Mesothelial cell of epicardium (in vitro differentiated cells): ENCODE measurements around the gene SMPDL3A. TPM values are rescaled to one million over a fixed set of nuclear protein-coding genes. Genes with fewer than 3 reads are reported as not detected.
A peak's percentile ranks its signal among the peaks of the same experiment; 100 is the strongest.

Source experiments
- DNase-seq, 2 experiments: peaks; one replicate each; pipeline ENCODE4 v3.0.0; 2021; ENCODE audit warnings: low spot score in 2 of 2; ENCODE audit not compliant: unreplicated experiment in 2 of 2
- H3K27ac Mint-ChIP-seq: 2 replicates; pipeline ENCODE4 v1.8.0; 2021; ENCODE audit warnings: mixed read lengths
- H3K27me3 Mint-ChIP-seq: 2 replicates; pipeline ENCODE4 v1.8.0; 2021; ENCODE audit warnings: low read depth, mixed read lengths
- H3K36me3 Mint-ChIP-seq: 2 replicates; pipeline ENCODE4 v1.8.0; 2021; ENCODE audit warnings: mixed read lengths
- H3K4me1 Mint-ChIP-seq: 2 replicates; pipeline ENCODE4 v1.8.0; 2021; ENCODE audit warnings: mixed read lengths
- H3K4me3 Mint-ChIP-seq: 2 replicates; pipeline ENCODE4 v1.8.0; 2021; ENCODE audit warnings: mild to moderate bottlenecking, moderate library complexity, mixed read lengths
- H3K9me3 Mint-ChIP-seq: 2 replicates; pipeline ENCODE4 v1.8.0; 2021; ENCODE audit warnings: mixed read lengths
- CTCF ChIP-seq: fragments of 200-600 bp; sonication (generic); IDR thresholded peaks from one replicate; pipeline ENCODE4 v1.5.0; 2021; ENCODE audit warnings: antibody characterized with exemption; ENCODE audit not compliant: unreplicated experiment
- total RNA-seq: library from RNA; stranded (reverse); gene quantifications from 3 replicates; pipeline ENCODE4 v1.2.1, GENCODE V29; 2021

The SMPDL3A gene
- total RNA-seq, 1 donor from 2014 or later, result 58.9 TPM

GRCh38 chr6:122792766-122793165 is 3.7 kb downstream of the SMPDL3A start:
- peak overlapping the region; percentile 98 for H3K27ac Mint-ChIP-seq
- peak overlapping the region; percentile 50 for H3K4me3 Mint-ChIP-seq
- H3K36me3 Mint-ChIP-seq, result peaks cover 12% of the 10 kb centered on the region
- DNase-seq, result no peak
- H3K27me3 Mint-ChIP-seq, result no peaks in the 10 kb centered on the region
- peaks cover 63% of the 10 kb centered on the region for H3K4me1 Mint-ChIP-seq
- TF ChIP-seq CTCF, result no peak
- H3K9me3 Mint-ChIP-seq, result peaks cover 4% of the 10 kb centered on the region

- Mint-ChIP-seq H3K4me3 (no peak overlapping the region), H3K4me1 (peaks cover 66% of the 10 kb centered on the region), H3K27ac (peak overlapping the region; percentile 70), H3K9me3 (peaks cover 4% of the 10 kb centered on the region), H3K36me3 (peaks cover 27% of the 10 kb centered on the region), H3K27me3 (no peaks in the 10 kb centered on the region)
- no peak for DNase-seq
- TF ChIP-seq CTCF, result no peak
Measured at GRCh38 chr6:122797537-122797936, 8.5 kb downstream of the SMPDL3A start.

- no peak for TF ChIP-seq CTCF
- H3K36me3 Mint-ChIP-seq, result peaks cover 27% of the 10 kb centered on the region
- no peaks in the 10 kb centered on the region for H3K27me3 Mint-ChIP-seq
- peaks cover 4% of the 10 kb centered on the region for H3K9me3 Mint-ChIP-seq
- H3K4me3 Mint-ChIP-seq, result no peak overlapping the region
- H3K27ac Mint-ChIP-seq, result peak overlapping the region; percentile 70
- H3K4me1 Mint-ChIP-seq, result peaks cover 66% of the 10 kb centered on the region
- DNase-seq, result no peak
Measured at GRCh38 chr6:122798099-122798641, 9.1 kb downstream of the SMPDL3A start.

GRCh38 chr6:122799140-122799745 is 10.2 kb downstream of the SMPDL3A start:
- peak overlapping the region; percentile 70 for H3K27ac Mint-ChIP-seq
- no peak for DNase-seq
- H3K4me1 Mint-ChIP-seq, result peaks cover 61% of the 10 kb centered on the region
- H3K4me3 Mint-ChIP-seq, result no peak overlapping the region
- no peaks in the 10 kb centered on the region for H3K27me3 Mint-ChIP-seq
- H3K36me3 Mint-ChIP-seq, result peaks cover 29% of the 10 kb centered on the region
- peaks cover 4% of the 10 kb centered on the region for H3K9me3 Mint-ChIP-seq
- no peak for TF ChIP-seq CTCF

- no peak overlapping the region for H3K4me3 Mint-ChIP-seq
- no peak for TF ChIP-seq CTCF
- H3K9me3 Mint-ChIP-seq, result peaks cover 4% of the 10 kb centered on the region
- H3K4me1 Mint-ChIP-seq, result peaks cover 59% of the 10 kb centered on the region
- no peak for DNase-seq
- peak overlapping the region; percentile 93 for H3K27ac Mint-ChIP-seq
- H3K27me3 Mint-ChIP-seq, result no peaks in the 10 kb centered on the region
- peaks cover 34% of the 10 kb centered on the region for H3K36me3 Mint-ChIP-seq
Measured at GRCh38 chr6:122799916-122800686, 11.0 kb downstream of the SMPDL3A start.
